Measurements from ENCODE around the gene HS3ST2. TPM values are rescaled to one million over a fixed set of nuclear protein-coding genes. Genes with fewer than 3 reads are reported as not detected.

The HS3ST2 gene
- total RNA-seq, 1 donor from 2014 or later = not detected

DNA sequence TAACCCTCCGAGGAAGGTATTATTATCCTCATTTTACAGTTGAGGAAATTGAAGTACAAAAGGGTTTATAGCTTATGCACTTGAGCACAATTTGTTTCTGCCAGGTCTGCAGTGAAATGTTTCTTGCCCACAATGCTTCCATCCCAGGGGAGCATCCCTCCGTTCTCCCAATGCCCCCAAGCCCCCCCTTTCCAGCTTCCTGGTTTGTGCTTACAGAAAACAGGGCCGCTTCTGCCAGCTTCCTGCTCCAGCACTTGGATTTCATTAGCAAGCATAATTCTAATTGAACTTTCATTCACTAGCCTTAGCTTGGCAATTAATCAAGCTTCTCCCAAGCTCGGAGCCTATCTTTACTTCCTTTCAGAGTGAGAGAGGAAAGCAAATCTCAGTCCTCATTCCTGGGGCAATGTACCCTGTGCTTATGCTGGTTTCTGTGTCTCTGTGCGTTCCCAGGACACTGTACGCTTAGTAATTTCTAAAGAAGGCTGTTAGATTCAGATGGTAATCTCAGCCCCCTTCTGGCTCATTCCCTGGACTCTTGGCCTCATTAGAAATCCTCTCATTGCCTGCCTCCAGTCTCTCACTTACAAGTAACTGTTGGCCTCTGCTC, 141.6 kb downstream of the HS3ST2 start:
- Mint-ChIP-seq H3K9me3 (ENCODE audit: low read depth) (no peaks in the 10 kb centered on the region), H3K27ac (ENCODE audit: unreplicated experiment) (no peak overlapping the region), H3K4me3 (ENCODE audit: unreplicated experiment) (no peak overlapping the region), H3K4me1 (ENCODE audit: low read depth) (no peaks in the 10 kb centered on the region), H3K36me3 (ENCODE audit: low read depth) (no peaks in the 10 kb centered on the region), H3K27me3 (ENCODE audit: low read depth) (peaks cover 13% of the 10 kb centered on the region)
- TF ChIP-seq, protein P1, sequence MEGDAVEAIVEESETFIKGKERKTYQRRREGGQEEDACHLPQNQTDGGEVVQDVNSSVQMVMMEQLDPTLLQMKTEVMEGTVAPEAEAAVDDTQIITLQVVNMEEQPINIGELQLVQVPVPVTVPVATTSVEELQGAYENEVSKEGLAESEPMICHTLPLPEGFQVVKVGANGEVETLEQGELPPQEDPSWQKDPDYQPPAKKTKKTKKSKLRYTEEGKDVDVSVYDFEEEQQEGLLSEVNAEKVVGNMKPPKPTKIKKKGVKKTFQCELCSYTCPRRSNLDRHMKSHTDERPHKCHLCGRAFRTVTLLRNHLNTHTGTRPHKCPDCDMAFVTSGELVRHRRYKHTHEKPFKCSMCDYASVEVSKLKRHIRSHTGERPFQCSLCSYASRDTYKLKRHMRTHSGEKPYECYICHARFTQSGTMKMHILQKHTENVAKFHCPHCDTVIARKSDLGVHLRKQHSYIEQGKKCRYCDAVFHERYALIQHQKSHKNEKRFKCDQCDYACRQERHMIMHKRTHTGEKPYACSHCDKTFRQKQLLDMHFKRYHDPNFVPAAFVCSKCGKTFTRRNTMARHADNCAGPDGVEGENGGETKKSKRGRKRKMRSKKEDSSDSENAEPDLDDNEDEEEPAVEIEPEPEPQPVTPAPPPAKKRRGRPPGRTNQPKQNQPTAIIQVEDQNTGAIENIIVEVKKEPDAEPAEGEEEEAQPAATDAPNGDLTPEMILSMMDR (IDR thresholded peaks at IDR 0.05) = no peak
- DNase-seq (ENCODE audit: low spot score) = no peak

DNA sequence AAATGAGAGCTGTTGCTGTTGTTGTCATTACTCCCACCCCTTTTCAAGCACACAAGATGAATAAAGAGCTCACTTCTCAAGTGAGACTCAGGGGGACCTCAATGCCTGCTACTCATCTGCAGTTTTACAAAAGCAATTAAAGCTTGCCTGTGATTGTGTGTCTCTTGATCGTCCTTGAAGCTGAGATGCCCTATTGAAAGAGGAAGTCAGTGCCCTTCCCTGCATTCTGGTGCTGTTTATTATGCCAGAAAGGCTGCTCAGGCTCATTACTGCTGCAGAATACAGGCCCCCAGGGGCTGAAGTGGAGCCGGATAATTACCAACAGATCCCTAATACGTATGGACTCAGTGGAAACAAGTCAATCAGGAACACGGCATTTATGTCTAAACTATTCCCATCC, 147.2 kb downstream of the HS3ST2 start:
- Mint-ChIP-seq H3K27ac (ENCODE audit: unreplicated experiment) (no peak overlapping the region), H3K4me3 (ENCODE audit: unreplicated experiment) (no peak overlapping the region), H3K36me3 (ENCODE audit: low read depth) (no peaks in the 10 kb centered on the region), H3K27me3 (ENCODE audit: low read depth) (peaks cover 12% of the 10 kb centered on the region), H3K9me3 (ENCODE audit: low read depth) (peaks cover 3% of the 10 kb centered on the region), H3K4me1 (ENCODE audit: low read depth) (no peaks in the 10 kb centered on the region)
- no peak for DNase-seq (ENCODE audit: low spot score)
- TF ChIP-seq, protein P1 (IDR thresholded peaks at IDR 0.05) = no peak

DNA sequence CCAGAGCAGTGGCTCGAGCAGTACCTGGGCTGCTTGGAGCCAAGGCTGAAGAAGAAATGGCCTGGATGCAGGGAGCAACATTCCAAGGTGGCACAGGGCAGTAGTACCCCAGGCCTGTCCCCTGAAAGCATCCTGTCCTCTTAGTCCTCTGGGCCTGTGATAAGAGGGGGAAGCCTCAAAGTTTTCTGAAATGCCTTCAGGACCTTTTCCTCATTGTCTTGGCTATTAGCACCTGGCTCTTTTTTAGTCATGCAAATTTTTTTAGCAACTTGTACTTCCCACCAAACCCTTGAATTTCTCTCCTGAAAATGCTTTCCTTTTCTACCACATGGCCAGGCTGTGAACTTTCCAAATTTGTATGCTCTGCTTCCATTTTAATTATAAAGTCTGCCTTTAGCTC, 148.9 kb downstream of the HS3ST2 start:
- no peak for DNase-seq (ENCODE audit: low spot score)
- Mint-ChIP-seq H3K4me1 (ENCODE audit: low read depth) (no peaks in the 10 kb centered on the region), H3K4me3 (ENCODE audit: unreplicated experiment) (no peak overlapping the region), H3K9me3 (ENCODE audit: low read depth) (peaks cover 3% of the 10 kb centered on the region), H3K27me3 (ENCODE audit: low read depth) (peaks cover 9% of the 10 kb centered on the region), H3K36me3 (ENCODE audit: low read depth) (no peaks in the 10 kb centered on the region), H3K27ac (ENCODE audit: unreplicated experiment) (no peak overlapping the region)
- TF ChIP-seq, protein P1 (IDR thresholded peaks at IDR 0.05) = no peak

Measured in chondrocyte (in vitro differentiated cells).